Activated effector memory CD4-positive, alpha-beta T cell treated with anti-CD3 and anti-CD28 coated beads, Interleukin-2, amount 50 U/mL, for 16 hours (primary cell): ENCODE results near the gene ZC3H13.
"Not testable (repeated sequence)": the region's sequence is repeated elsewhere in the genome, so short reads cannot be mapped to it uniquely, and the experiment has no call there.

Experiments used
- DNase-seq: peaks from one replicate; pipeline ENCODE4 v3.0.0-alpha.2; 2020

The ZC3H13 gene

DNA sequence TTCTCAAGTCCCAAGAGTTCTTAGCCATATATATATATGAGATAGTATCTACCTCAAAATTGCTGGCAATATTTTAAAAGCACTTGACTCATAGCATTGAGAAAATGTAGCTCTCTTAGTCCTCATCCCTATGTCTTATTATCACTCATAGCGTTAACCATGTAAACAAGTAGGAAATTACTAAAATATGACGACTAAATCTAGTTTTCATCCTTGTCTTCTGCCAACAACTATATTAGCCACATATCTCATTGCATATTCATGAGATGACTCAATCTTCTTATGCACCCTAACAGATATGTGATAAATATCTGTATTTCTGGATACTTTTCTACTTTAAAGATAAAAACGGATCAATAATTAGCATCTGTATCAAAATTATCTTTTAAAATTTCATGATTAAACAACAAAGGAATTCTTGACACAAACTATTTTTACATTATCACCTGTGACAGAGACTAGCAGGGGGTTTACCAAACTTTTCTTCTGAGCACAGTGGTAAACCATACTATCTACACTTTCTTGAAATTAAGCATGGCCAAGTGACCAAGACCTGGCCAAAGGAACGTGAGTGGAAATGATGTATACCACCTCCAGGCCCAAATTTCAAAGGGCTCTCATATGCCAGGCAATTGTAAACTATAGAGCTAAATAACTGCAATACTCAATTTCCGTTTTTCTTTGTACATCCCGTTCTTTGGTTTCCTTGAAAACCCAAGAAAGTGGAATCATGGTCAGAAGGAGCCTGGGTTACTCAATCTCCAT, 45.7 kb downstream of the ZC3H13 start:
- DNase-seq: no peak

DNA sequence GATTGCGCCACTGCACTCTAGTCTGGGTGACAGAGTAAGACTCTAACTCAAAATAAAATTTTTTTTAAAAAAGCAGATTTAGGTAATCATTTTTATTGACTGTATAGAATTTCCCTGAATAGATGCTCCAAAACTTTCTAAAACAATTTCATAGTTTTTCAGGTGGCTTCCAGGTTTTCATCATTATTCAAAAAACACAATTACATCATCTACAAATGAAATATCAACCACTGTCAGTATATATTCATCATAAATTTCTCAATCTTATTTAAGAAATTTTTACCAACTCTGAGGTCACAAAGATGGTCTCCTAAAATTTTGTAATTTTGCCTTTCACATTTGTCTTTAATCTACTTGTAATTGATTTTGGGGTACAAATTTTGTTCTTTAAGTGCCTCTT, 48.1 kb downstream of the ZC3H13 start:
- DNase-seq: no peak

DNA sequence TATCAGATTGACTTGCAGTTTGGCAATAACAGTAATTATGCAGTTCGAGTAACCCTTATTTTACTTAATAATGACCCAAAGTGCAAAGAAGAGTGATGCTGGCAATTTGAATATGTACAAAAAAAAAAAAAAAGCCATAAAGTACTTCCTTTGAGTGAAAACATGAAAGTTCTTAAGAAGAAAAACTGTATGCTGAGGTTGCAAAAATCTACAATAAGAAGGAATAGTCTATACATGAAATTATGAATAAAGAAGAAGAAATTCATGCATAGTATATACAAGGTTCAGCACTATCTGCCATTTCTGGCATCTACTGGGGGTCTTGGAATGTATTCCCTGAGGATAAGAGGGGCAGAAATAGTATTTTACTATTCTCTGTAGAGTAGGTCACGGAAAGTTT, 55.9 kb downstream of the ZC3H13 start:
- no peak for DNase-seq

DNA sequence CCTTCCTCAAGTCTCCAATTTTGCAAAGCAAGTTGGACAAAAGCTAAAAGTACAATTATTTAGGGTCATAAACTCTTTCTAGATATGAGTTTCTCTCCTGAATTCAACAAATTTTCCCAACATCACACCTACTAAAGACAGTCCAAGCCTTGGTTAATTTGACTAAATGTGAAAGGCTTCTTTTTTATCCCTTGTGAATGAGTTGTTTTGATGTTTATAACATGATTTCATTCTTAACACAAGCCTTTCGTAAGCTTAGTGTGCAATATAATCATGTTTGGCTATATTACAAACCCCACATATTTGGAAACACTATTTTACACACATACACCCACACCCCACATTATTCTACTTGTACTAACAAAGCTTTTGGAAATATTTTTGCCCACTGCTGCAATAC, 57.3 kb downstream of the ZC3H13 start:
- DNase-seq: no peak

DNA sequence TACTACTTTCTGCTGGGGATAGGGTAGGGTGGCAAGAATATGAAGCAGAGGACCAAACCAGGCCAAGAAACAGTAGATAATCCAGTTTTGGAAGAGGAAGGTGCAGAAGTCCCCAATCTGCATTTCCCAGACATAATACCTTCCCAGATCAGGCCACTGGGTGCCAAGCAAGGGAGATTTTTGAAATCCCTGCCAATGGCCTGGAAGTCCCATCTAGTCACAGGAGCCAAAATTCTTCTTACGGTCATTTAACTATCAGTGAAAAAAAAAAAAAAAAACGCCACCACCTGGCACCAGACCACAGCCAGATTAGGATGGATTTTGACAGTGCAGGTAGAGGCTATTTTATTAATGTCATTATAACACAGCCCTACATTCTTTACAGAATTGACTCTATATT, 57.8 kb downstream of the ZC3H13 start:
- no peak for DNase-seq

DNA sequence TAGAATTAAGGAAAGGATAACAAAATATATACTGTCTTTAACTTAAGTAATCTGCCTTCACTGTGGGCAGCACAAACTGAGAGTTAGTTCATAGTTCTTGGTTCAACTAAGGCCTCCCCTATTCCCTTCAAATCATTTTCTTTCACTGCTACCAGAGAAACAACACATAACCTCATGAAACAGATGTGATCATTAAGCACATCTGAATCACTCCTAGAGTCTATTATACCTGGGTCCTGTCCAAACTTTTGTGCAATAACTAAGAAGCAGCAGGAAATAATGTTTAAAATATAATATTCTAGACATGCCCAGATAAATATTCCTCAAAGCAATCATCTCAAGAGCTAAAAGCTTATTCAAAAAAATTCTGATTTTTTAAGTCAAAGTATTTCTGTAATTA, 62.9 kb downstream of the ZC3H13 start:
- no peak for DNase-seq

DNA sequence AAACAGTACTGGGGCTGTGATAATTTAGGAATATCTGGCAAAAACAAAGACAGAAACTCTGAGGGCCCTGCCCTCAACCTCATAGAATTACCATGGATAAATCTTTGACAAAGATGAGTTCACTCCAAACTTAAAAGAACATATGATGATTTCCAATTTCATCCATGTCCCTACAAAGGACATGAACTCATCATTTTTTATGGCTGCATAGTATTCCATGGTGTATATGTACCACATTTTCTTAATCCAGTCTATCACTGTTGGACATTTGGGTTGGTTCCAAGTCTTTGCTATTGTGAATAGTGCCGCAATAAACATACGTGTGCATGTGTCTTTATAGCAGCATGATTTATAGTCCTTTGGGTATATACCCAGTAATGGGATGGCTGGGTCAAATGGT, 71.4 kb downstream of the ZC3H13 start:
- not testable (repeated sequence) for DNase-seq

DNA sequence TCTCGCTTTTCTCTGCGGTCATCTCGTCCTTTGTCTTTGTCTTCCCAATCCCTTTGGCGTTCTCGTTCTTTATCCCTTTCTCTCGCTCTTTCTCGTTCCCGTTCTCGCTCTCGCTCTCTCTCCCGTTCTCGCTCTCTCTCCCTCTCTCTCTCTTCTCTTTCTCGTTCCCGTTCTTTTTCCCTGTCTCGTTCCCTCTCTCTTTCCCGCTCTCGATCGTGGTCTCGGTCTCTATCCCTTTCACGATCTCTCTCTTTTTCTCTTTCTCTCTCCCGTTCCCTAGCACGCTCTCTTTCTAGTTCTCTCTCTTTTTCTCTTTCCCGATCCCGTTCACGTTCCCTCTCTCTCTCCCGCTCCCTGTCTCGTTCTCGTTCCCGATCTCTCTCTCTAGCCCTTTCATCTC, 77.2 kb downstream of the ZC3H13 start:
- no peak for DNase-seq

DNA sequence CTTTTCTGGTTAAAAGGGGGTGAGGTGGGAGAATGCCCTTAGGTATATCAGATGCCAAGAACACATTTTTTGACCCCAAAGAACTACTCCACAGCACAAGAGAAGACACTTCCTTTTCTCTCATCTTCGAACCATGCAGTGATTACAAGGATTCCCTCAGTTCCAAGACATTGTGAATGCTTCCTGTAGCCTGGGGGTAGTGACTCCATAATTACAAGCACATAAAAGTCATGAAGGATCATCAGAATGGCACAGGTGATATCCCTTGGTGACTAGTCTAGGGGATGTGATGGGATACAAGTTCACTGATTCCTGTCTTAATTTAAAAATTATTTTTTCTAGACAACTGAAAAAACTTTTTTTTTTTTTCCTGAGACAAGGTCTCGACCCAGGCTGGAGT, 78.0 kb downstream of the ZC3H13 start:
- no peak for DNase-seq

DNA sequence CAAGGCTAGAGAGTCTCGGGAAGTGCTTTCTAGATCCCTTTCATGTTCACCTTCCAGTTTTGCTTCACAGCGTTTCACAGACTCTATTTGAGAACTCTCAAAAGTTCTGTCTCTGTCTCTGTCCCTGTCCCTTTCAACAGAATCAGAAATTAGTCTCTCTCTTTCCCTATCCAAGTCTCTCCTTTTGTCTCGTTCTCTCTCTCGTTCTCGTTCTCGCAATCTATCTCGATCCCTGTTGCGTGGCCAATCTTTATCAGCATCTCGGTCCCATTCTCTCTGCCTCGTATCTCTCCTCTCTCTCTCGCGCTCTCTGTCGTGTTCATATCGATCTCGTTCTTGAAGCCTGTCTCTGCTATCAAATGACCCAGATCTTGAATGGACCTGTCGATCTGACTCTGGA, 85.0 kb downstream of the ZC3H13 start:
- no peak for DNase-seq

DNA sequence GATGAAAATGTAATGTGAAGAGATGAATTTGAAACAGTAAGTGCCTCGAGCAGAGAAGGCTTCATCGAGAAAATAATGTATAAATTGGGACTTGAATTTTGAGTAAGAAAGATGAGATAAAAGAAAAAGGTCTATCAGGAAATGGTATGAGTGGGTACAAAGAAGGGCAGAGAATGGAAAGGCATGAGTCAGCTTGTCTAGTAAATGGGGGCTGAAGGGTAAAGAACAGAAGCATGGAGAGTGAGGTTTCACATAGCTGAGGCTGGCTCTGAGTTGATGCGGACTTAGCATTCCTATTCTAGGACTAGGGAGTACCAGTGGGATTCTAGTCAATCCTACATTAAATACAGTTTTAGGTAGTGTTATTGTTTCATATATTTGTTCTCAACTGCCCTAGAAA, 85.8 kb downstream of the ZC3H13 start:
- DNase-seq: no peak

DNA sequence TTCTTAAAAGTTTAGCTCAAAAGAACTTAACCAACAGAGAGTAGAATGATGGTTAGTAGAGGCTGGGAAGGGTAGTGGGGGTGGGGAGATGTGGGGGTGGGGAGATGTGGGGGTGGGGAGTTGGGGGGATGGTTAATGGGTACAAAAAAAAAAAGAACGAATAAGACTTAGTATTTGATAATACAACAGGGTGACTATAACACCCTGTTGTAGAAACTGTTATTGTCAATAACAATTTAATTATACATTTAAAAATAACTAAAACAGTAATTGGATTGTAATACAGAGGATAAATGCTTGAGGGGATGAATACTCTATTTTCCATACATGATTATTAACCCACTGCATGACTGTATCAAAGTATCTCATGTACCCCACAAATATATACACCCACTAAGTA, 91.1 kb downstream of the ZC3H13 start:
- no peak for DNase-seq

DNA sequence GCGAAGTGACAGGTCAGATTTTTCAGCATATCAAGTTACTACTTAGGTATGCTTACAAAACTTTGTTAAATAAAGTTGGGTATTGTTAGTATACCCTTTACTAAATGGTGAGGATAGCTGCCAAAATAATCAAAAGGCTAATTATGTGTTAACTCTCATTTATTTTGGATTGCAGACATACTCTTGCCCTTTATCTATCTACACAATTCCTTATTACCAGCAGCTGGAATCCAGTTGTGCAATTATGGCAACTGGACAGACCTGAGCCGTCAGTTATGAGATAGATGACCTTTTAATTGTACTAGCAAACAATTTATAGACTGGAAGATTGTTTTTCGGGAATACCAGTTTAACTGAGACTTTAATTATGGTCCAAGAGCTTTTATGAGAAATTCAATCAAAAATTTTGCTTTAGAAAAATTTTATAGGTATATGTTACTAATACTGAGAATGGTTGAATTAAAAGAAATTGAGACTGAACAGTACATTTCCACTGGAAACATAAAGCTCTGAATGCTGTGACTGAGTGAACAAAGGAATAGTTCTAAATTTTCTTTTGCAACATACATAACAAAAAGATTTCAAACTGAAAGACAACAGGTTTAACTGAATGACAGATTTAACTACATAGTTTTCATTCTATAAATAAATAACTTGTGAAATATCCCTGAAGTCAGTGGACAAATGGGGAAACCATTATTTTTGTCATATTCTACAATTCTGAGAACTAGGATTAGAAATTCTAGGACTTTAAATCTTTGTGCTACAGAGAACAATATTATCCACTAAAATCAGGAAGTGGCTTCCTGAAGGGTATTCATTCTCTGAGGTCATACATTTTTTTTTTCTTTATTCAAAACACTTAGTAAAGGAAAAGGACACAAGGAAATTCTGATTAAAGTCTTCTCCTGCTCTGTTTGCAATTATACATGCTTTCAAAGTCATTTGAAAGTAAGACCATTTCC, 97.4 kb downstream of the ZC3H13 start:
- no peak for DNase-seq

DNA sequence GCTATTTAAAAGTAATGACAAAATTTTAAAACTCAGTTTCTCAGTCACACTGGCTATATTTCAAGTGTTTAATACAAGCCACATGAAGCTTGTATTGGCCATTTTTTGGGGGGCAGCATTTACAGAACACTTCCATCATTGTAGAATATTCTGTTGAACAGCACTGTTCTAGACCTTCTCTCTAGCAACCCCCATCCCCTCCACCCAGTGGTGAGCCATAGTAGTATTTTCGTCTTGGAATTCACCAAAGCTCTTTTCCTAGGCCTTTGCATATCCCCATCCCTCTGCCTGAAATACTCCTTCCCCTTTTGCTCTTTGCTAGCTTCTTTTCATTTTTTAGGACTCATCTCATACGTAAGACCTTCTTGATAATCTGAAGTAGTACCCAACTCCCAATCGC, 99.5 kb downstream of the ZC3H13 start:
- DNase-seq: no peak

DNA sequence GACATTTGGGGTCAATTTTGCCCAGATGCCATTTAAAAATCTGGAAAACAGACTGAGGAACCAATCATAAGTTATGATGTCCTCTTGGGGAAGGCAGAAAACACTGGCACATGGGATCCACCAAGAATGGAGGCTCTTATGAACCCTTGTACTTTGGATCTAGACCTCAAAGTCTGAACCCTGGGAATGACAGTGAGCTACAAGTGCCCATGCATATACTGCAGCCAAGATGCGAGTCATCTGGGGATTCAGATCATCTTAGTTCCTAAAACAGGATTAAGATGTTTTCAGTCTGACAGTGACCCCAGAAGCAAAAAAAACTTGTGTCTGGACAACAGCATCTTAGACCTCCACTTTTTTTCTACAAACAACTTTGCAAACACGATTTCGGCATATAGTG, 100.8 kb downstream of the ZC3H13 start:
- DNase-seq: no peak

DNA sequence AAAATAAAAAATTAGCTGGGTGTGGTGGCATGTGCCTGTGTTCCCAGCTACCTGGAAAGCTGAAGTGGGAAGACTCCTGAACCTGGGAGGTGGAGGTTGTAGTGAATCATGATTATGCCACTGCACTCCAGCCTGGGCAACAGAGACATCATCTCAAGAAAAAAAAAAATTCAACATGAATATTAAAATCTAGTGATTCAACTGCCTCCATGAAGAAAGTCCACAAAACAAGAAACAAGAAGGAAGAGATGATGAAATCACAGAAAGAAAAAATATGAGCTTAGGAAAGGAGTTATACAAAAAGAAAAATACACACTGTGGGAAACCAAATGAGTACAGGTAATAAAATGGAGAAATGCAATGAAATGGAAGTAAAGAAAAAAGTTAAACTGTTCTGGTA, 101.4 kb downstream of the ZC3H13 start:
- DNase-seq: no peak

DNA sequence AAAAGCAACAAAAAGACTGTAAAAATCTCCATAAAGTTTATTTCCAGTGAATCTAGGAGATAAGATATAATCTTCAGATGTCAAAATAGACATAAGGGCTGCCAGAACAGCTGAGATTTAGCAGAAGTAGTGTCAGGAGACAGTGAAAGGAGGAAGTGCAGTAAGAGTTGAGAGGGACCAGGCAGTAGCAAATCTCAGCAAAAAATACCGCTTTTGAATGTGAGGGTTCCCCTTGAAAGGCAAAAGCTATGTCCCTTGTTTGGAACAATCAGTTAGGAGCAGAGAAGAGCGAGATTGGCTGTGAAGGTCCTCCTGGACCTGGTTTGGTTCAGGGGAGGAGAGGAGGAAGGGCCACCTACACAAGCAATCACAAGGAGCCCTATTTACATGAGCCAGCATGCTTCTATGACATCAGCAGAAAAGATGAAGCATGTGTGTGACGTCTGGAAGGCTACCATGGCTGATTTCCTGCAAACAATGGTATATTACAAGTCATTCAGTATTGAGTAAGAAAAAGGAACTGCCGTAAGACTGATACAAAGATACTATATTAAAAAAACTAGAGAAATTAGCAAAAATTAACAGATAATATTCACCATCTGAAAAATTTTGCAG, 102.1 kb downstream of the ZC3H13 start:
- DNase-seq: no peak

DNA sequence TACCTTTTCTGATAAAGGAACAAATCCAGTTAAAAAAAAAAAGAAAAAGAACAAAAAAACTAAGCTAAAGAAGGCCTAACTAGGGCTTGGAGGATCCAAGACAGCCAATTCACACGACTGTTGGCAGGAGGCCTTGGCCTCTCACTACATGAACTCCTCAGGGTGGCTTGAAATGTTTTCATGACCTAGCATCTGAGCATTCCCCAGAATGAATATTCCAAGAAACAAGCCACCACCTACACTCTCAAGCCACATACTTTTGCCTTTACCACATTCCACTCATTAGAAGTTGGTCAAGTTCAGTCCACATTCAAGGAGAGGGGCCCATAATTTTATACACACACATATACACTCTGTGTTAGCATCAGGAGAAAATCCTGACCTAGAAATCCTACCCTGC, 103.4 kb downstream of the ZC3H13 start:
- no peak for DNase-seq

DNA sequence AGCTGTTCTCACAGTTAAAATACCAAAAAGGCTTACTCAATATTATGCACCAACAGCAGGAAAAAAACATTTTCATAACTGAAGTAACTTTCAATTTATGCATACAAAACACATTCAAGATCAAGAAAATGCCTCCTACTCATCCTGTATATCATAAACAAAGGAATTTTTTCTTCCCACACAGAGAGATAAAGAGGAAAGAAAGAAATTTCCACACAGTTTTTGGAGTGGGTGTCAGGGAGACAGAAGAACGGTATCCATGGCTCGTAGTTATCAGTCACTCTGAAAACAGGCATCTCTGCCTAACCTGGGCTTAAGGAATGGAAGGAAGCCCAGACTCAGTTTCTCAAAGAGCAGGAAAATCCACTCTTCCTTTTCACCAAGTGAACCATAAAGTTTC, 108.6 kb downstream of the ZC3H13 start:
- DNase-seq: no peak

DNA sequence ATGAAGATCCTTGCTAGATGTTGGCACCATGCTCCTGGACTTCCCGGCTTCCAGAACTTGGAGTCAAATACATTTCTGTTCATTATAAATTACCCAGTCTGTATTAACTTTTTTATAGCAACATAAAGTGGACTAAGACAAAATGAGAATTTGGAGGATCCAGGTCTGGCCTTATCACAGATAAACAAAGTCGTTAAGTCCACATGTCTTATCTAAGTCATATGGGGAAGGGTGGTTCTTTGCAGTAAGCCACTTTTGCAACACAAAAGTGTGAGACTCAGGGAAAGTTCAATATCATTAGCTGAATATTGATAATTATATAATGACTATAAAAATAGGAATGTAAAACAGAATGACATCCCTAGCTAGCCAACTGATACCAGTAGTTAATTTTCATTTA, 109.4 kb downstream of the ZC3H13 start:
- DNase-seq: no peak

DNA sequence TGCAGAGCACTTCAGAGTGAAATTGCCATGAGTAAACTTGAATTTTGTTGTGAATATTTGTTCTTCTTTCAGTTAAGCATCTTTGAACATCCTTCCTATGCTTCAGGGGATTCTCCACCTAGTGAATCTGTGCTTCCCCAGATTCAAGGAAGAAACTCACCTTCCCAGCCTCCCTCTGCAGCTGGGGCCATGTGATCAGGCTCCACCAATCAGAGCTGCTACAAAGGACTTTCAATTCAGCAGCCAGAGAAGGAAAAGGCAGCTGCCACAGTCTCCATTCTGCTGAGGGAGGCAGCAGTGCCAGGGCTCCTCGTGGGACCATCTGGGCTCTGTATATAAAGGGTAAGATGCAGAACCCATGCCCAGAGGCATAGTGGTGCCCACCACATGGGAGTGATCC, 111.3 kb downstream of the ZC3H13 start:
- DNase-seq: no peak

DNA sequence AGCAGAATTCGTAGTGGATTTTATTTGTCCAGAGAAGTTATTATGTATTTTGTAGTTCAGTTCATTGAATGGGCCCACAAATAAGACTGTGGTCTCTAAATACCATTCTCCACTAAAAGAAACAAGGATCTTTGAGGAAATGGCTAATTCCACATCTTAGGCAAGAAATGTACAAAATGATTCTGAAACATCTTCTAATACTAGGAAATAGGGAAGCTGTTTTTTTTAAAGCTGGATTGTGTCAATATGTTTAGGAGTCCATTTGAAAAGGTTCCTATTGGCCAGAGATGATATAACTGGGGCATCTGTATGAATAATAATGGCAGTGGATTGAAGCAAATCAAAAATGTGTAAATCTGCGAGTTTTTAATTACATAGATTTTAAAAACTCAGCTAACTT, 112.5 kb downstream of the ZC3H13 start:
- DNase-seq: no peak

DNA sequence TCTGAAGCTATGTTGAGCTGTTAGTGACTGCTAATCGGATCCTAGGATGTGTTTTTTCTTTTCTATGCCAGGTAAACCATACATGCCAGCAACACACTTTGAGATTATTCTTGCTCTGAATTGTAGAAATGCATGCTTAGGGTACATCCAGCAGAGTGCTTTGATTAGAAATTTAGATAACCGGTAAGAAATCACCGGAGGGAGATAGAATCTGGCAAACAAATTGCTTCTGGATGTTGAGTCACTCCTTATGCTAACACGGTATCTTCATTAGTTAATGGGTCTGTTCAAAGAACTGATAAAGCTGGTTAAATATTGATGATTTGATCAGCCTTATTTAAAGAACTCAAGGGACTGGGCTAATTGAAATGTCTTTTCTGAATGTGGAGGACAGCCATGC, 115.9 kb downstream of the ZC3H13 start:
- no peak for DNase-seq

DNA sequence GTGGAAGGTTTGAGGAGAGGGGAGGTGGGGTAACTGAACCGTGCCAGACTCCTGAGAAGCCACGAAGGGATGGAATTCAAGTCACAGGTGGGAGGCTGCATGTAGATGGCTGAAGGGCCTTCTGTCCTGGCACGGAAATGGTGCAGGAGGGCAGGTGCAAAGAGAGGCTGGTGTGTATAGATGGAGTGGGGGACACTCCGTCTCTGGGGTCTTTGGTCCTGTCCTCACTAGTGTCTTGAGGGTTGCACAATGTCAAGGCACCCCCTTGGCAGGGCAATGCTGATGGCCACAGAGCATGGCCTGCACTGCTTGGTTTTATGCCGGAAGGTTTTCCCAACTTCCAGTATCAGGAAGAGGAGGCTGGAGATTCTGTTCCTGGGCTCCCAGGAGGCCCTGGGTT, 118.3 kb downstream of the ZC3H13 start:
- DNase-seq: no peak
